ENCODE data around the gene ZNF789.
A peak's percentile ranks its signal among the peaks of the same experiment; 100 is the strongest.
"Not testable (repeated sequence)": the region's sequence is repeated elsewhere in the genome, so short reads cannot be mapped to it uniquely, and the experiment has no call there.

The ZNF789 gene

DNA sequence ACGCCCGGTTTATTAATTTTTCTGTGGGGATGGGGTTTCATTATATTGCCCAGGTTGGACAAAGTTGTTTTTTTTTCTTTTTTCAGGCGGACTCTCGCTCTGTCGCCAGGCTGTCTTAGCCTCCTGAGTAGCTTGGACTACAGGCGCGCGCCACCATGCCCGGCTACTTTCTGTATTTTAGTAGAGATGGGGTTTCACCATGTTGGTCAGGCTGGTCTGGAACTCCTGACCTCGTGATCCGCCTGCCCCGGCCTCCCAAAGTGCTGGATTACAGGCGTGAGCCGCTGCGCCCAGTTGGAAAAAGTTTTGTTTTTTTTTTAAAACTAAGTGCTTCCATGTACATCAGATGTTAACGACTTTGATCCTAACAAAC lies 27.9 kb downstream of the ZNF789 start:
- ChIA-PET POLR2A (interaction anchor here (0.7 to 1.7 kb wide), 12 partner anchors 9 to 419 kb away, joined by 3 to 8 read pairs (median 4); partner anchors contain the start of genes FAM200A, PTCD1, TRIM4 and ZNF655), CTCF (interaction anchor here (1.7 kb wide), 1 partner anchor 24 kb away, joined by 4 read pairs; no protein-coding TSS in a partner anchor)
- H3K27ac ChIP-seq (ENCODE audit: extremely low read depth, low read depth, low read length): peak overlapping the region; percentile 60; the same call in 1 of the 2 replicates

DNA sequence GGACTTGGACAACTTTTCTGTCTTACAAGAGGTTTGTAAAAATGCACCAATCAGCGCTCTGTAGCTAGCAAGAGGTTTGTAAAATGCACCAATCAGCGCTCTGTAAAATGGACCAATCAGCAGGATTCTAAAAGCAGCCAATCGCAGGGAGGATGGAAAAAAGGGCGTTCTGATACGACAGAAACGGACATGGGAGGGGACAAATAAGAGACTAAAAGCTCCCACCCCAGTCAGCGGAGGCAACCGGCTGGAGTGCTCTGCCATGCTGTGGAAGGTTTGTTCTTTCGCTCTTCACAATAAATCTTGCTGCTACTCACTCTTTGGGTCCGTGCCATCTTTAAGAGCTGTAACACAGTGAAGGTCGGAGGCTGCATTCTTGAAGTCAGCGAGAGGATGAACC lies 28.5 kb downstream of the ZNF789 start:
- not testable (repeated sequence) for H3K27ac ChIP-seq (ENCODE audit: extremely low read depth, low read depth, low read length); H3K4me3 ChIP-seq (ENCODE audit: low read depth, low read length); H3K36me3 ChIP-seq (ENCODE audit: control insufficient read depth in 2 of 2, insufficient read depth in 1 of 2, low read length in 2 of 2); H3K4me1 ChIP-seq (ENCODE audit: control insufficient read depth, insufficient read depth, low read length); H3K9me3 ChIP-seq (ENCODE audit: control insufficient read depth, insufficient read depth, low read depth, low read length)
- ChIA-PET POLR2A (interaction anchor here (0.6 to 1.6 kb wide), 3 partner anchors 14 to 92 kb away, joined by 3 to 4 read pairs (median 3); partner anchors contain the start of genes BUD31 and PDAP1), CTCF (interaction anchor here (1.7 kb wide), 1 partner anchor 24 kb away, joined by 4 read pairs; no protein-coding TSS in a partner anchor)
- TF ChIP-seq SP2 (tag by site-specific recombination; IDR thresholded peaks at IDR 0.05) (peak; percentile 76), SP3 (tag by site-specific recombination; IDR thresholded peaks at IDR 0.05) (peak; percentile 29; the same call in 1 of the 2 replicates)

More for the DNA sequence above, 27.9 kb downstream of the ZNF789 start:
- TF ChIP-seq ZNF335 (tag by site-specific recombination; conservative IDR thresholded peaks at IDR 0.05) (peak; percentile 19; the same call in 1 of the 2 replicates), ZEB2 (tag by site-specific recombination; IDR thresholded peaks at IDR 0.05) (no peak)
- TF ChIP-seq, protein P1, sequence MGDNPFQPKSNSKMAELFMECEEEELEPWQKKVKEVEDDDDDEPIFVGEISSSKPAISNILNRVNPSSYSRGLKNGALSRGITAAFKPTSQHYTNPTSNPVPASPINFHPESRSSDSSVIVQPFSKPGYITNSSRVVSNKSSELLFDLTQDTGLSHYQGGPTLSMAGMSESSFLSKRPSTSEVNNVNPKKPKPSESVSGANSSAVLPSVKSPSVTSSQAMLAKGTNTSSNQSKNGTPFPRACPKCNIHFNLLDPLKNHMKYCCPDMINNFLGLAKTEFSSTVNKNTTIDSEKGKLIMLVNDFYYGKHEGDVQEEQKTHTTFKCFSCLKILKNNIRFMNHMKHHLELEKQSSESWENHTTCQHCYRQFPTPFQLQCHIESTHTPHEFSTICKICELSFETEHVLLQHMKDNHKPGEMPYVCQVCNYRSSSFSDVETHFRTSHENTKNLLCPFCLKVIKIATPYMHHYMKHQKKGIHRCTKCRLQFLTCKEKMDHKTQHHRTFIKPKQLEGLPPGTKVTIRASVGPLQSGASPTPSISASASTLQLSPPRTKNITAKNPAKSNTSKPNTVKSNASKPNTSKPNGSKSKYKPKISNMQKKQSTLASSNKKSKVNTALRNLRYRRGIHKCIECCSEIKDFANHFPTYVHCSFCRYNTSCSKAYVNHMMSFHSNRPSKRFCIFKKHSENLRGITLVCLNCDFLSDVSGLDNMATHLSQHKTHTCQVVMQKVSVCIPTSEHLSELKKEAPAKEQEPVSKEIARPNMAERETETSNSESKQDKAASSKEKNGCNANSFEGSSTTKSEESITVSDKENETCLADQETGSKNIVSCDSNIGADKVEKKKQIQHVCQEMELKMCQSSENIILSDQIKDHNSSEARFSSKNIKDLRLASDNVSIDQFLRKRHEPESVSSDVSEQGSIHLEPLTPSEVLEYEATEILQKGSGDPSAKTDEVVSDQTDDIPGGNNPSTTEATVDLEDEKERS (tag by site-specific recombination; IDR thresholded peaks at IDR 0.05): 0 out of 2 replicates have a peak, but pooled peaks have one; percentile 46
- H3K4me3 ChIP-seq (ENCODE audit: low read depth, low read length): peak overlapping the region; percentile 93
- no peaks in the 10 kb centered on the region for H3K4me1 ChIP-seq (ENCODE audit: control insufficient read depth, insufficient read depth, low read length)
- no peaks in the 10 kb centered on the region for H3K9me3 ChIP-seq (ENCODE audit: control insufficient read depth, insufficient read depth, low read depth, low read length)
- peaks cover 9 to 15% of the 10 kb centered on the region in 2 experiments; a peak in 2 of 3 replicates for H3K36me3 ChIP-seq (ENCODE audit: control insufficient read depth in 2 of 2, insufficient read depth in 1 of 2, low read length in 2 of 2)

DNA sequence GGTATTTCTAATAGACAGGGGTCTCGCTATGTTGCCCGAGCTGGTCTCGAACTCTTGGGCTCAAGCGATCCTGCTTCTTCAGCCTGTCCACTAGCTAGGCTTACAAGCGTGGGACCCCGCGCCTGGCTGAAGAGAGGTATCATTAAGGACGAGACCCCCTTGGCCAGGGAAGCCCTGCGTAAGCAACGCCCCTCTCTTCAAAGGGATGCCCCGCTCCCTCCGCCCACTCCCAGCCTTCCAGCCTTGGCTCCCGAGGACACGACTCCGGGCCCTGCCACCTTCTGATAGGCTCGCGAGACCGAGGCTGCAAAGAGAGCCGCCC lies 31.6 kb downstream of the ZNF789 start:
- H3K27ac ChIP-seq (ENCODE audit: extremely low read depth, low read depth, low read length): no peak overlapping the region; the same call in 1 of the 2 replicates
- H3K9me3 ChIP-seq (ENCODE audit: control insufficient read depth, insufficient read depth, low read depth, low read length): no peaks in the 10 kb centered on the region
- no peaks in the 10 kb centered on the region for H3K4me1 ChIP-seq (ENCODE audit: control insufficient read depth, insufficient read depth, low read length)
- ChIA-PET CTCF (interaction anchor here (0.7 to 1.1 kb wide), 2 partner anchors 13 to 14 kb away, joined by 3 to 4 read pairs; no protein-coding TSS in a partner anchor), POLR2A (interaction anchor here (0.6 to 2.1 kb wide), 19 partner anchors 12 to 1693 kb away, joined by 3 to 26 read pairs (median 5); partner anchors contain the start of genes AP4M1, CPSF4, FAM200A and MCM7)
- H3K36me3 ChIP-seq (ENCODE audit: control insufficient read depth in 2 of 2, insufficient read depth in 1 of 2, low read length in 2 of 2): peaks cover 0 to 6% of the 10 kb centered on the region in 2 experiments; a peak in 1 of 3 replicates
- peak overlapping the region; percentile 95 for H3K4me3 ChIP-seq (ENCODE audit: low read depth, low read length)
- TF ChIP-seq, protein P2, sequence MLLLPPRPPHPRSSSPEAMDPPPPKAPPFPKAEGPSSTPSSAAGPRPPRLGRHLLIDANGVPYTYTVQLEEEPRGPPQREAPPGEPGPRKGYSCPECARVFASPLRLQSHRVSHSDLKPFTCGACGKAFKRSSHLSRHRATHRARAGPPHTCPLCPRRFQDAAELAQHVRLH (tag by site-specific recombination; IDR thresholded peaks at IDR 0.05): no peak
- TF ChIP-seq ZNF175 (tag by site-specific recombination; IDR thresholded peaks at IDR 0.05) (no peak), ZNF621 (tag by site-specific recombination; IDR thresholded peaks at IDR 0.05) (no peak), ZFP41 (tag by site-specific recombination; IDR thresholded peaks at IDR 0.05; ENCODE audit: borderline replicate concordance) (no peak), ZNF311 (tag by site-specific recombination; IDR thresholded peaks at IDR 0.05; ENCODE audit: borderline replicate concordance) (no peak), KLF7 (tag by site-specific recombination; IDR thresholded peaks at IDR 0.05; ENCODE audit: borderline replicate concordance) (peak; percentile 27; the same call in 1 of the 2 replicates), ZBTB20 (tag by site-specific recombination; IDR thresholded peaks at IDR 0.05) (no peak), EGR2 (tag by site-specific recombination; IDR thresholded peaks at IDR 0.05; ENCODE audit: low read depth) (peak; percentile 68; the same call in 1 of the 2 replicates), OVOL3 (tag by site-specific recombination; IDR thresholded peaks at IDR 0.05) (no peak), TCF7L2 (IDR thresholded peaks at IDR 0.05; ENCODE audit: borderline replicate concordance, low read depth, low read length) (peak; percentile 87), ZXDB (tag by site-specific recombination; IDR thresholded peaks at IDR 0.05) (no peak), ZBTB8A (tag by site-specific recombination; IDR thresholded peaks at IDR 0.05) (peak; percentile 49; the same call in 1 of the 2 replicates), ZNF24 (tag by site-specific recombination; IDR thresholded peaks at IDR 0.05) (no peak), PRDM10 (tag by site-specific recombination; IDR thresholded peaks at IDR 0.05) (peak; percentile 86), ZFP3 (tag by site-specific recombination; IDR thresholded peaks at IDR 0.05; ENCODE audit: low read depth) (no peak), ZNF121 (tag by site-specific recombination; IDR thresholded peaks at IDR 0.05) (peak; percentile 85; the same call in 1 of the 2 replicates), ZNF214 (tag by site-specific recombination; IDR thresholded peaks at IDR 0.05; ENCODE audit: borderline replicate concordance) (no peak), ZNF335 (tag by site-specific recombination; conservative IDR thresholded peaks at IDR 0.05) (peak; percentile 87)
- TF ChIP-seq, protein P3, sequence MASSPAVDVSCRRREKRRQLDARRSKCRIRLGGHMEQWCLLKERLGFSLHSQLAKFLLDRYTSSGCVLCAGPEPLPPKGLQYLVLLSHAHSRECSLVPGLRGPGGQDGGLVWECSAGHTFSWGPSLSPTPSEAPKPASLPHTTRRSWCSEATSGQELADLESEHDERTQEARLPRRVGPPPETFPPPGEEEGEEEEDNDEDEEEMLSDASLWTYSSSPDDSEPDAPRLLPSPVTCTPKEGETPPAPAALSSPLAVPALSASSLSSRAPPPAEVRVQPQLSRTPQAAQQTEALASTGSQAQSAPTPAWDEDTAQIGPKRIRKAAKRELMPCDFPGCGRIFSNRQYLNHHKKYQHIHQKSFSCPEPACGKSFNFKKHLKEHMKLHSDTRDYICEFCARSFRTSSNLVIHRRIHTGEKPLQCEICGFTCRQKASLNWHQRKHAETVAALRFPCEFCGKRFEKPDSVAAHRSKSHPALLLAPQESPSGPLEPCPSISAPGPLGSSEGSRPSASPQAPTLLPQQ (tag by site-specific recombination; IDR thresholded peaks at IDR 0.05): no peak

All from HEK293 (cell line).